SH-SY5Y (cell line): ENCODE results near the gene ZNF547.

Experiments
- GATA2 ChIP-seq: IDR thresholded peaks from 2 replicates; pipeline ENCODE4 v1.6.1; 2011; ENCODE audit warnings: mild to moderate bottlenecking, low read depth, low read length
- GATA3 ChIP-seq: IDR thresholded peaks from 2 replicates; pipeline ENCODE4 v1.6.1; 2011; ENCODE audit warnings: low read depth, mild to moderate bottlenecking, low read length, moderate library complexity

The ZNF547 gene

GRCh38 chr19:57398868-57399267, 35.5 kb downstream of the ZNF547 start:
- TF ChIP-seq GATA2 (no peak), GATA3 (no peak)

- TF ChIP-seq GATA3 (no peak), GATA2 (no peak)
These were observed 40.6 kb downstream of the ZNF547 start for GRCh38 chr19:57403737-57404563.

- TF ChIP-seq GATA3 (no peak), GATA2 (no peak)
These were observed 43.3 kb downstream of the ZNF547 start for GRCh38 chr19:57406516-57407123.

- TF ChIP-seq GATA2 (no peak), GATA3 (no peak)
These were observed 47.7 kb downstream of the ZNF547 start, which contains the start of gene ZNF17 for GRCh38 chr19:57410877-57411671. TSS of gene ZNF17 (plus strand) at chr19:57411161. CDS start at chr19:57413616, 2,455 bp downstream.

GRCh38 chr19:57419439-57419838, 56.1 kb downstream of the ZNF547 start:
- no peak for TF ChIP-seq GATA2
- TF ChIP-seq GATA3, result no peak

- TF ChIP-seq GATA2, result no peak
- TF ChIP-seq GATA3, result no peak
These were observed 57.7 kb downstream of the ZNF547 start for GRCh38 chr19:57421037-57421436.
